ENCODE measurements around the gene KCNQ5. TPM values are rescaled to one million over a fixed set of nuclear protein-coding genes. Genes with fewer than 3 reads are reported as not detected.

KCNQ5 gene
- total and polyA plus RNA-seq, 10 of the 15 experiments (the other 5 are each of a cell fraction or from before 2014, with no cell fraction given): 0.60 to 16.2 (median 3.2) TPM

GRCh38 chr6:72626126-72626525, 4.3 kb downstream of the KCNQ5 start (continued):
- TF ChIP-seq REST (IDR thresholded peaks at IDR 0.05; ENCODE audit: low read depth, low read length) (no peak), CBX5 (IDR thresholded peaks at IDR 0.05; ENCODE audit: low read depth) (no peak), RFX5 (IDR thresholded peaks at IDR 0.05; ENCODE audit: low read depth, low read length) (no peak), ATF7 (IDR thresholded peaks at IDR 0.05; ENCODE audit: low read depth) (no peak; the same call in 1 of the 2 replicates), YBX1 (IDR thresholded peaks at IDR 0.05) (no peak), SUPT20H (IDR thresholded peaks at IDR 0.05; ENCODE audit: borderline replicate concordance, control insufficient read depth, low read depth, low read length) (no peak), RAD21 (IDR thresholded peaks at IDR 0.05; ENCODE audit: insufficient read depth, low read depth, low read length) (0 out of 2 replicates have a peak, but pooled peaks have one; percentile 4), MLLT1 (IDR thresholded peaks at IDR 0.05) (no peak), USF2 (IDR thresholded peaks at IDR 0.05; ENCODE audit: borderline replicate concordance, low read depth, low read length) (no peak), ASH2L (IDR thresholded peaks at IDR 0.05; ENCODE audit: borderline replicate concordance, low read depth) (no peak), TCF7 (IDR thresholded peaks at IDR 0.05; ENCODE audit: borderline replicate concordance) (peak; percentile 65; the same call in 1 of the 2 replicates), CHD4 (IDR thresholded peaks at IDR 0.05) (no peak), LARP7 (IDR thresholded peaks at IDR 0.05) (no peak), CHD2 (IDR thresholded peaks at IDR 0.05; ENCODE audit: borderline replicate concordance, low read depth, low read length) (no peak), SIN3A (IDR thresholded peaks at IDR 0.05; ENCODE audit: low read depth, low read length) (no peak), PBX3 (IDR thresholded peaks at IDR 0.05; ENCODE audit: insufficient replicate concordance, low read depth, low read length) (no peak), NR2F1 (conservative IDR thresholded peaks at IDR 0.05) (no peak), DPF2 (IDR thresholded peaks at IDR 0.05) (0 out of 2 replicates have a peak, but pooled peaks have one; percentile 42), IRF3 (IDR thresholded peaks at IDR 0.05) (no peak), RCOR1 (conservative IDR thresholded peaks at IDR 0.05; ENCODE audit: low read depth, low read length) (0 out of 2 replicates have a peak, but pooled peaks have one; percentile 23), JUNB (IDR thresholded peaks at IDR 0.05) (peak; percentile 86), BCL11A (IDR thresholded peaks at IDR 0.05; ENCODE audit: low read depth, low read length) (peak; percentile 70)

Data from GM12878 (cell line).